Activated CD4-positive, alpha-beta T cell treated with anti-CD3 and anti-CD28 coated beads, Interleukin-2, amount 10 ng/mL, durations not matched to agents 7 days and 5 days (primary cell): ENCODE measurements around the gene RNF123. TPM values are rescaled to one million over a fixed set of nuclear protein-coding genes. Genes with fewer than 3 reads are reported as not detected.

Experiments used
- CTCF ChIA-PET: fragments of 350-600 bp; sonication (Branson Sonifier 250); formaldehyde crosslinking; loops from one replicate; lab custom pipeline; 2021; ENCODE audit warnings: antibody characterized with exemption; lab: Charles Lee
- POLR2A ChIA-PET: fragments of 350-600 bp; sonication (Branson Sonifier 250); formaldehyde crosslinking; loops from one replicate; lab custom pipeline; 2021; ENCODE audit warnings: antibody characterized with exemption; lab: Charles Lee
- DNase-seq: peaks from one replicate; pipeline ENCODE4 v3.0.0-alpha.2; 2020
- H3K27ac Mint-ChIP-seq: one replicate; pipeline ENCODE4 v1.8.0; 2021; ENCODE audit warnings: mild to moderate bottlenecking, moderate library complexity, mixed read lengths
- H3K27me3 Mint-ChIP-seq: one replicate; pipeline ENCODE4 v1.8.0; 2021; ENCODE audit warnings: mixed read lengths
- H3K36me3 Mint-ChIP-seq: one replicate; pipeline ENCODE4 v1.8.0; 2021; ENCODE audit warnings: low read depth, mixed read lengths
- H3K4me1 Mint-ChIP-seq: one replicate; pipeline ENCODE4 v1.8.0; 2021; ENCODE audit warnings: mixed read lengths
- H3K4me3 Mint-ChIP-seq: one replicate; pipeline ENCODE4 v1.8.0; 2021; ENCODE audit warnings: mild to moderate bottlenecking, moderate library complexity, mixed read lengths
- H3K9me3 Mint-ChIP-seq: one replicate; pipeline ENCODE4 v1.8.0; 2021; ENCODE audit warnings: mixed read lengths
- total RNA-seq, 2 experiments: library from RNA; stranded (reverse); gene quantifications; one replicate each; pipeline ENCODE4 v1.2.3, GENCODE V29; 2021

Gene RNF123
- total RNA-seq, 2 experiments from 2014 or later: 47.5 to 49.2 TPM

DNA sequence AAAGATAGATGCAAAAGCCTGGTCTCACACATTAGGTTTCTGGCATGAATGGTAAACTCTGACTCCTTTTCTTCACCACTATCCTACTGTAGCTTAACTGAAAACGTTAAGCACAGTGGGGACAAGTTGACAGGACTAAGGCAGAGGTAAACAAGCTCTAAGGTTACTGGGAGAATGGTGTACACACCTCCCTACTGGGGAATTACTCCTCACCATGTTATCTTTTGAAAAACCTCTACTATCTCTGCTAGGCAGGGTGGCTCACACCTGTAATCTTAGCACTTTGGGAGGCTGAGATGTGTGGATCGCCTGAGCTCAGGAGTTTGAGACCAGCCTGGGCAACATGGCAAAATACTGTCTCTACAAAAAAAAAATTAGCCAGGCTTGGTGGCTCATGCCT, 67.8 kb downstream of the RNF123 start:
- CTCF ChIA-PET: interaction anchor here (0.5 to 1.3 kb wide), 2 partner anchors 82 to 314 kb away, joined by 3 read pairs; no protein-coding TSS in a partner anchor
- no peaks in the 10 kb centered on the region for H3K27me3 Mint-ChIP-seq
- H3K4me1 Mint-ChIP-seq: peaks cover 2% of the 10 kb centered on the region
- no peak overlapping the region for H3K27ac Mint-ChIP-seq
- DNase-seq: no peak
- no peaks in the 10 kb centered on the region for H3K9me3 Mint-ChIP-seq
- no peak overlapping the region for H3K4me3 Mint-ChIP-seq
- POLR2A ChIA-PET: no interaction called here
- peaks cover 3% of the 10 kb centered on the region for H3K36me3 Mint-ChIP-seq

DNA sequence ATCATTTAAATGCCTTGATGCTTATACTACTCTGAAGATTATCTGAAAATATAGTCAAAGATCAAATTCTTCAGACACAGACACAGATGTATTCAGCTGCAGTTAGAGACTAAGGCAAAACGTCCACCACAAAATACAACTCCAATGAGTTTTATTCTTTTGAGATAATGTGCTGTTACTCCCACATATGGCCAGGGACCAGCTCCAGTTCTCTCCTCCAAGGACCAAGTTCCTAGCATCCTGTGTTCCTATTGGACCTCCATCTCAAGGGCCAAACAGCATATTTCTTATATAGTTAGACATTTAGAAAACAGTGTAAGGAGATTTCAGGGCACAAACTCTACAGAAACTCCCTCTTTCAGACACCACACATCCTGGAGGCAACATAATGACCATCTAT, 69.9 kb downstream of the RNF123 start:
- CTCF ChIA-PET: no interaction called here
- H3K9me3 Mint-ChIP-seq: no peaks in the 10 kb centered on the region
- H3K27ac Mint-ChIP-seq: no peak overlapping the region

DNA sequence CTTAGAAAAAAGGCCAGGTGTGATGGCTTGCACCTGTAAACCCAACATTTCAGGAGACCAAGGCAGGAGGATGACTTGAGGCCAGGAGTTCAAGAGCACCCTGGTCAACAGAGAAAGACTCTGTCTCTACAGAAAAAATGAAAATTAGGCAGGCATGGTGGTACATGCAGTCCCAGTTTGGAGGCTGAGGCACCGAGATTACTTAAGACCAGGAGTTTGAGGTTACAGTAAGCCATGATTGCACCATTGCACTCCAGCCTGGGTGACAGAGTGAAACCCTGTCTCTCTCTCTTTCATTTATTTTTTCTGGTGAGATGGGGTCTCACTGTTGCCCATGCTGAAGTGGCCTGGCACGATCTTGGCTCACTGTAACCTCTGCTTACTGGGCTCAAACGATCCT, 72.3 kb downstream of the RNF123 start:
- no peak for DNase-seq
- Mint-ChIP-seq H3K27me3 (no peaks in the 10 kb centered on the region), H3K36me3 (no peaks in the 10 kb centered on the region), H3K4me3 (no peak overlapping the region), H3K27ac (no peak overlapping the region), H3K9me3 (no peaks in the 10 kb centered on the region), H3K4me1 (peaks cover 6% of the 10 kb centered on the region)
- ChIA-PET POLR2A (interaction anchor here (0.7 kb wide), 1 partner anchor 344 kb away, joined by 3 read pairs; no protein-coding TSS in a partner anchor), CTCF (no interaction called here)

More for the DNA sequence above, 69.9 kb downstream of the RNF123 start:
- no peak for DNase-seq
- POLR2A ChIA-PET: no interaction called here
- Mint-ChIP-seq H3K4me3 (no peak overlapping the region), H3K36me3 (no peaks in the 10 kb centered on the region), H3K4me1 (peaks cover 2% of the 10 kb centered on the region), H3K27me3 (no peaks in the 10 kb centered on the region)

DNA sequence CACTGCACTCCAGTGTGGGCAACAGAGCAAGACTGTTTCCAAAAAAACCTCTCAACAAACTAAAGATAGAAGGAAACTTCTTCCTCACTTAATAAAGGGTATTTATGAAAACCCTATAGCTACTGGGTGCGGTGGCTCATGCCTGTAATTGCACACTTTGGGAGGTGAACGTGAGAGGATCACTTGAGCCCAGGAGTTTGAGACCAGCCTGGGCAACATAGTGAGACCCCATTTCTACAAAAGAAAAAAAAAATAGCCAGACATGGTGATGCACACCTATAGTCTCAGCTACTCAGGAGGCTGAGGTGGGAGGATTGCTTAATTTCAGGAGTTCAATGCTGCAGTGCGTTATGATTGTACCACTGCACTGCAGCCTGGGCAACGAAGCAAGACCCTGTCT, 74.6 kb downstream of the RNF123 start:
- Mint-ChIP-seq H3K9me3 (no peaks in the 10 kb centered on the region), H3K27ac (no peak overlapping the region), H3K4me1 (peaks cover 4% of the 10 kb centered on the region), H3K27me3 (no peaks in the 10 kb centered on the region), H3K36me3 (peaks cover 3% of the 10 kb centered on the region), H3K4me3 (no peak overlapping the region)
- ChIA-PET POLR2A (interaction anchor here (0.6 kb wide), 1 partner anchor 10 kb away, joined by 3 read pairs; no protein-coding TSS in a partner anchor), CTCF (no interaction called here)
- no peak for DNase-seq

DNA sequence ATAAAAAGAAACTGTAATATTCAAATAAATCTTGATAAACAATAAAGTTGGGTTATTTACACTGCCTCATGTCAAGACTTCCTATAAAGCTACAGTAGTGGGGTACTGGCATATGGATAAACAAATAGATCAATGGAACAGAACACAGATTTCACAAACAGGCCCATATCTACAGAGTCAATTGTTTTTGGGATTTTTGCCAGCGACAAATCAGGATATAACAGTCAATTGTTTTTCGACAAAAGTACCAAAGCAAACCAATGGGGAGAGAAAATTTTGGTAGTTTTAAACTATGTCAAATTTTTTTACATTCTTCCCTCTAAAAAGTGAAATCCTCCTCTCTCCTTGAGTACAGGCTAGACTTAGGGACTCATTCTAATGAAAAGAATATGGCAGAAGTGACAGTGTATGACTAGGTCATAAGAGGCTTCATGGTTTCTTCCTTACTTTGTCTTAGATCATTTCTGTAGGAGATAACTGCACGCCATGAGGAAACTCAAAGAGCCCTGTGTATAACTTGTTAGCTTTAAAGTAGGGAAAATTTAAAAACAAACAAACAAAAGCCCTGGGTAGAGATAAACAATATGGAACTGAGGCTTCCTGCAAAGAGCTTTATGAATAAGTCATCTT, 80.0 kb downstream of the RNF123 start:
- no peak overlapping the region for H3K27ac Mint-ChIP-seq
- no peaks in the 10 kb centered on the region for H3K27me3 Mint-ChIP-seq
- H3K4me1 Mint-ChIP-seq: peaks cover 10% of the 10 kb centered on the region
- CTCF ChIA-PET: no interaction called here
- DNase-seq: no peak
- H3K36me3 Mint-ChIP-seq: peaks cover 13% of the 10 kb centered on the region
- H3K4me3 Mint-ChIP-seq: no peak overlapping the region
- no peaks in the 10 kb centered on the region for H3K9me3 Mint-ChIP-seq
- POLR2A ChIA-PET: no interaction called here

DNA sequence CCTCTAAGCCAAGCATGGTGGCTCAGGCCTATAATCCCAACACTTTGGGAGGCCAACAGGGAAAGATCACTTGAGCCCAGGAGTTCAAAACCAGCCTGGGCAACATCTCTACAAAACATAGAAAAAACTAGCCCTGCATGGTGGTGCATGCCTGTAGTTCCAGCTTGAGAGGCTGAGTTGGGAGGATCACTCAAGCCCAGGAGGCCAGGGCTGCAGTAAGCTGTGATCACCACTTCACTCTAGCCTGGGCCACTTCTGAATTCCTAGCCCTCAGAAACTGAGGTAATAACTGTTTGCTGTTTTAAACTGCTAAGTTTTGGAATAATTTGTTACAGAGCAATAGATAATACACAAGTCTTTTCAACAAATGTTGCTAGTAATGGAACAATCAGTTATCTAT, 80.6 kb downstream of the RNF123 start:
- no peak overlapping the region for H3K27ac Mint-ChIP-seq
- H3K27me3 Mint-ChIP-seq: no peaks in the 10 kb centered on the region
- H3K4me1 Mint-ChIP-seq: peaks cover 10% of the 10 kb centered on the region
- no peak overlapping the region for H3K4me3 Mint-ChIP-seq
- ChIA-PET CTCF (interaction anchor here (1.2 kb wide), 1 partner anchor 42 kb away, joined by 4 read pairs; no protein-coding TSS in a partner anchor), POLR2A (no interaction called here)
- H3K9me3 Mint-ChIP-seq: no peaks in the 10 kb centered on the region
- no peak for DNase-seq
- H3K36me3 Mint-ChIP-seq: peaks cover 13% of the 10 kb centered on the region

Other genes starting within 250 kb of the RNF123 start
- 10 to 100 TPM; 15.4 to 18.1 TPM for gene DAG1, start 219.3 kb upstream of the RNF123 start, total RNA-seq
- under 1 TPM; 0.06 to 0.07 TPM for gene BSN, start 135.1 kb upstream of the RNF123 start, total RNA-seq
- 100 to 1,000 TPM; 137 TPM for gene APEH, start 15.2 kb upstream of the RNF123 start, total RNA-seq
- gene MST1, start 83 bp upstream of the RNF123 start, total RNA-seq: 10 to 100 TPM in 1 of 2 experiments, 1 to 10 TPM in 1; 8.4 to 10.0 TPM
- gene AMIGO3, start 30.1 kb downstream of the RNF123 start, total RNA-seq: under 1 TPM in 1 of 2 experiments, not detected in 1; 0.30 TPM
- gene GMPPB, start 34.4 kb downstream of the RNF123 start, total RNA-seq: 10 to 100 TPM; 36.5 to 46.0 TPM
- 10 to 100 TPM; 35.7 to 38.9 TPM for gene IP6K1, start 97.0 kb downstream of the RNF123 start, total RNA-seq
- gene CDHR4, start 110.3 kb downstream of the RNF123 start, total RNA-seq: under 1 TPM in 1 of 2 experiments, not detected in 1; 0.08 TPM
- under 1 TPM; 0.46 to 0.60 TPM for gene INKA1, start 113.7 kb downstream of the RNF123 start, total RNA-seq
- 100 to 1,000 TPM; 249 to 256 TPM for gene UBA7, start 124.4 kb downstream of the RNF123 start, total RNA-seq
- gene TRAIP, start 167.0 kb downstream of the RNF123 start, total RNA-seq: 10 to 100 TPM; 30.9 to 31.0 TPM
- gene CAMKV, start 180.3 kb downstream of the RNF123 start, total RNA-seq: not detected
- gene MST1R, start 214.3 kb downstream of the RNF123 start, total RNA-seq: 1 to 10 TPM; 4.1 to 5.2 TPM
- 10 to 100 TPM; 12.8 to 14.1 TPM for gene MON1A, start 240.3 kb downstream of the RNF123 start, total RNA-seq